ENCODE measurements around the gene SLC52A3. TPM values are rescaled to one million over a fixed set of nuclear protein-coding genes. Genes with fewer than 3 reads are reported as not detected.

The SLC52A3 gene
- total and polyA plus RNA-seq, 4 donors: 0.06 to 0.08 (median 0.06) TPM; not detected in 1

- TF ChIP-seq CTCF (IDR thresholded peaks at IDR 0.05; ENCODE audit: low read depth, low read length, missing input control) (no peak), GABPA (IDR thresholded peaks at IDR 0.05 in 1 of 2, conservative IDR thresholded peaks at IDR 0.05 in 1 of 2) (no peak)
These were observed 36.3 kb downstream of the SLC52A3 start (continued) for GRCh38 chr20:731891-732560.

GRCh38 chr20:730005-730404 lies 38.3 kb downstream of the SLC52A3 start:
- TF ChIP-seq MAX (IDR thresholded peaks at IDR 0.05) (no peak), NR2F2 (IDR thresholded peaks at IDR 0.05) (no peak), FOXA2 (IDR thresholded peaks at IDR 0.05) (no peak), ATF3 (IDR thresholded peaks at IDR 0.05) (no peak), RXRA (IDR thresholded peaks at IDR 0.05) (no peak), SP1 (IDR thresholded peaks at IDR 0.05) (no peak), RAD21 (IDR thresholded peaks at IDR 0.05) (no peak), JUND (IDR thresholded peaks at IDR 0.05) (no peak), FOXA1 (IDR thresholded peaks at IDR 0.05) (no peak), CTCF (IDR thresholded peaks at IDR 0.05; ENCODE audit: low read depth, low read length, missing input control) (no peak), HNF4A (conservative IDR thresholded peaks at IDR 0.05) (no peak)
- Histone ChIP-seq H3K9ac (ENCODE audit: low read depth in 1 of 2, low read length in 2 of 2) (no peak overlapping the region), H3K4me1 (ENCODE audit: control insufficient read depth in 4 of 4, insufficient read depth in 4 of 4, low read length in 3 of 4) (peaks cover 0 to 9% (median 4%) of the 10 kb centered on the region in 4 donors), H3K27me3 (ENCODE audit: control insufficient read depth in 4 of 4, insufficient read depth in 4 of 4, low read length in 3 of 4) (peaks cover 0 to 9% (median 4%) of the 10 kb centered on the region in 4 donors), H3K36me3 (ENCODE audit: control insufficient read depth in 4 of 4, insufficient read depth in 3 of 4, low read depth in 1 of 4, low read length in 3 of 4) (no peaks in the 10 kb centered on the region), H3K9me3 (ENCODE audit: control insufficient read depth in 4 of 4, low read length in 3 of 4) (no peaks in the 10 kb centered on the region), H3K27ac (ENCODE audit: low read depth in 1 of 2, low read length in 2 of 2) (no peak overlapping the region), H3K4me3 (ENCODE audit: low read depth in 1 of 3, low read length in 3 of 3) (no peak overlapping the region)
- 91% methylated on average over 3 of the region's 3 CpGs for WGBS
- no peak for DNase-seq (ENCODE audit: low spot score)

- no peaks in the 10 kb centered on the region for H3K36me3 ChIP-seq (ENCODE audit: control insufficient read depth in 4 of 4, insufficient read depth in 3 of 4, low read depth in 1 of 4, low read length in 3 of 4)
- peak; percentile 64 for DNase-seq (ENCODE audit: low spot score)
- H3K9me3 ChIP-seq (ENCODE audit: control insufficient read depth in 4 of 4, low read length in 3 of 4): no peaks in the 10 kb centered on the region
- 4% methylated on average over 60 of the region's 60 CpGs for WGBS
- no peak overlapping the region for H3K27ac ChIP-seq (ENCODE audit: low read depth in 1 of 2, low read length in 2 of 2)
- H3K27me3 ChIP-seq (ENCODE audit: control insufficient read depth in 4 of 4, insufficient read depth in 4 of 4, low read length in 3 of 4): peaks cover 0 to 11% (median 4%) of the 10 kb centered on the region in 4 donors
- peak; percentile 74 to 82 for TF ChIP-seq RAD21 (IDR thresholded peaks at IDR 0.05)
- no peak for TF ChIP-seq TAF1 (conservative IDR thresholded peaks at IDR 0.05)
- peak; percentile 21 for TF ChIP-seq REST (IDR thresholded peaks at IDR 0.05)
- TF ChIP-seq CTCF (IDR thresholded peaks at IDR 0.05; ENCODE audit: low read depth, low read length, missing input control): peak; percentile 53
- no peak for TF ChIP-seq RXRA (IDR thresholded peaks at IDR 0.05)
- peaks cover 0 to 9% (median 4%) of the 10 kb centered on the region in 4 donors for H3K4me1 ChIP-seq (ENCODE audit: control insufficient read depth in 4 of 4, insufficient read depth in 4 of 4, low read length in 3 of 4)
- H3K9ac ChIP-seq (ENCODE audit: low read depth in 1 of 2, low read length in 2 of 2): no peak overlapping the region
- H3K4me3 ChIP-seq (ENCODE audit: low read depth in 1 of 3, low read length in 3 of 3): peak overlapping the region in 1 of 3 donors; percentile 54
These were observed 39.9 kb downstream of the SLC52A3 start for GRCh38 chr20:728256-728944.
